Calu3 (cell line): ENCODE measurements around the gene C5orf52. TPM values are rescaled to one million over a fixed set of nuclear protein-coding genes. Genes with fewer than 3 reads are reported as not detected.
"Not testable (repeated sequence)": the region's sequence is repeated elsewhere in the genome, so short reads cannot be mapped to it uniquely, and the experiment has no call there.

ENCODE experiments used
- BruUV-seq: library from RNA; stranded (reverse); fragments of 400-500 nt; replicated peaks from 2 replicates; lab custom pipeline; 2021; lab: Mats Ljungman, UMichigan
- CTCF ChIA-PET: fragments of 300-600 bp; sonication (Branson Sonifier 250); formaldehyde crosslinking; loops from one replicate; lab custom pipeline; 2022; ENCODE audit warnings: antibody characterized with exemption; lab: Charles Lee
- DNase-seq: peaks from one replicate; pipeline ENCODE4 v3.0.0; 2022
- H3K27ac Mint-ChIP-seq: one replicate; pipeline ENCODE4 v1.8.0; 2022; ENCODE audit warnings: mixed read lengths; ENCODE audit not compliant: unreplicated experiment
- H3K27me3 Mint-ChIP-seq: one replicate; pipeline ENCODE4 v1.8.0; 2022; ENCODE audit warnings: mixed read lengths; ENCODE audit not compliant: unreplicated experiment
- H3K36me3 Mint-ChIP-seq: one replicate; pipeline ENCODE4 v1.8.0; 2022; ENCODE audit warnings: mild to moderate bottlenecking, moderate library complexity, mixed read lengths; ENCODE audit not compliant: insufficient read depth, unreplicated experiment
- H3K4me1 Mint-ChIP-seq: one replicate; pipeline ENCODE4 v1.8.0; 2022; ENCODE audit warnings: mild to moderate bottlenecking, low read depth, mixed read lengths; ENCODE audit not compliant: unreplicated experiment
- H3K4me3 Mint-ChIP-seq: one replicate; pipeline ENCODE4 v1.8.0; 2022; ENCODE audit warnings: mild to moderate bottlenecking, low read depth, moderate library complexity, mixed read lengths; ENCODE audit not compliant: unreplicated experiment
- H3K9me3 Mint-ChIP-seq: one replicate; pipeline ENCODE4 v1.8.0; 2022; ENCODE audit warnings: low read depth, mixed read lengths; ENCODE audit not compliant: unreplicated experiment
- intact Hi-C: fragments of 100-400 bp; cut with micrococcal nuclease; formaldehyde crosslinking; loops from one replicate; pipeline ENCODE4 v1.10.0; 2022; ENCODE audit not compliant: unreplicated experiment
- total RNA-seq: library from RNA; stranded (reverse); gene quantifications from 2 replicates; pipeline ENCODE4 v1.2.3, GENCODE V29; 2022
- TF ChIP-seq, protein P1 (sequence below): fragments of 200-600 bp; IDR thresholded peaks from one replicate; pipeline ENCODE4 v1.8.0; 2022; ENCODE audit warnings: antibody characterized with exemption; ENCODE audit not compliant: unreplicated experiment

C5orf52 gene
- total RNA-seq, 1 experiment from 2014 or later, result not detected

DNA sequence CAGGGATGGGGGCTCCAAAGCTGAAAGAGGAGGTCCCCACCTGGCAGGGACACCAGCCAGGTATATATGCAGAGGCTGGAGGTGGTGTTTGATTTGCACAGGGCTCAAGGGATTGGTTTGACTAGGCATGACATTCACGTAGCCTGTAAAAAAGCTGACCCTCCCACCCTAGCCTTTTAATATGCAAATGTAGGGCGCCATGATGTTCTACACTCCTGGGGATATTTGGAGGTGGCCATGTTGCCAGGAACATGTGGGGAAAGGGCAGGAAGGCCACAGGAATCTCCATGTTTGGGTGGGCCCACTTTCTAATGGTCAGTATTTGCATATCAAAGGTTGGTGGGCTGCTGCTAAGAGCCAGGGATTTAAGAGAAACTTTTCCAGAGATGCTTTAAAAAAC, 47.9 kb downstream of the C5orf52 start:
- BruUV-seq, result no TSS peak

DNA sequence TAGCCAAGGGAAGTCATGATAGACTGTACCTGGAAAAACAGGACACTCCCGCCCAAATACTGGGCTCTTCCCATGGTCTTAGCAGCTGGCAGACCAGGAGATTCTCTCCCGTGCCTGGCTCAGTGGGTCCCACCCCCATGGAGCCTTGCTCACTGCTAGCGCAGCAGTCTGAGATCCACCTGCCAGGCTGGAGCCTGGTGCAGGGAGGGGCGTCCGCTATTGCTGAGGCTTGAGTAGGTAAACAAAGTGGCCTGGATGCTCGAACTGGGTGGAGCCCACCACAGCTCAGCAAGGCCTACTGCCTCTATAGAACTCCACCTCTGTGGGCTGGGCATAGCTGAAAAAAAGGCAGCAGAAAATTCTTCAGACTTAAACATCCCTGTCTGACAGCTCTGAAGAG, 49.8 kb downstream of the C5orf52 start:
- TF ChIP-seq, protein P1, sequence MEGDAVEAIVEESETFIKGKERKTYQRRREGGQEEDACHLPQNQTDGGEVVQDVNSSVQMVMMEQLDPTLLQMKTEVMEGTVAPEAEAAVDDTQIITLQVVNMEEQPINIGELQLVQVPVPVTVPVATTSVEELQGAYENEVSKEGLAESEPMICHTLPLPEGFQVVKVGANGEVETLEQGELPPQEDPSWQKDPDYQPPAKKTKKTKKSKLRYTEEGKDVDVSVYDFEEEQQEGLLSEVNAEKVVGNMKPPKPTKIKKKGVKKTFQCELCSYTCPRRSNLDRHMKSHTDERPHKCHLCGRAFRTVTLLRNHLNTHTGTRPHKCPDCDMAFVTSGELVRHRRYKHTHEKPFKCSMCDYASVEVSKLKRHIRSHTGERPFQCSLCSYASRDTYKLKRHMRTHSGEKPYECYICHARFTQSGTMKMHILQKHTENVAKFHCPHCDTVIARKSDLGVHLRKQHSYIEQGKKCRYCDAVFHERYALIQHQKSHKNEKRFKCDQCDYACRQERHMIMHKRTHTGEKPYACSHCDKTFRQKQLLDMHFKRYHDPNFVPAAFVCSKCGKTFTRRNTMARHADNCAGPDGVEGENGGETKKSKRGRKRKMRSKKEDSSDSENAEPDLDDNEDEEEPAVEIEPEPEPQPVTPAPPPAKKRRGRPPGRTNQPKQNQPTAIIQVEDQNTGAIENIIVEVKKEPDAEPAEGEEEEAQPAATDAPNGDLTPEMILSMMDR, result no peak
- no peak for DNase-seq
- H3K4me3 Mint-ChIP-seq, result no peak overlapping the region
- no peaks in the 10 kb centered on the region for H3K27me3 Mint-ChIP-seq
- no peaks in the 10 kb centered on the region for H3K4me1 Mint-ChIP-seq
- H3K27ac Mint-ChIP-seq, result no peak overlapping the region
- CTCF ChIA-PET, result interaction anchor here (0.7 to 0.9 kb wide), 2 partner anchors 10 to 17 kb away, joined by 4 to 5 read pairs; no protein-coding TSS in a partner anchor
- intact Hi-C loops, result no loop called here
- no peaks in the 10 kb centered on the region for H3K36me3 Mint-ChIP-seq
- BruUV-seq, result no TSS peak
- peaks cover 4% of the 10 kb centered on the region for H3K9me3 Mint-ChIP-seq

More for the DNA sequence above, 47.9 kb downstream of the C5orf52 start:
- H3K4me3 Mint-ChIP-seq, result no peak overlapping the region
- CTCF ChIA-PET, result interaction anchor here (0.9 to 1.3 kb wide), 5 partner anchors 12 to 287 kb away, joined by 4 to 6 read pairs (median 4); partner anchors contain the start of gene THG1L
- H3K9me3 Mint-ChIP-seq, result no peaks in the 10 kb centered on the region
- DNase-seq, result no peak
- intact Hi-C loops, result loop anchor here (5.0 to 10.0 kb wide), 2 partner anchors 204 to 377 kb away; no protein-coding TSS in a partner anchor
- H3K27ac Mint-ChIP-seq, result no peak overlapping the region
- H3K4me1 Mint-ChIP-seq, result no peaks in the 10 kb centered on the region
- H3K36me3 Mint-ChIP-seq, result no peaks in the 10 kb centered on the region
- no peaks in the 10 kb centered on the region for H3K27me3 Mint-ChIP-seq
- TF ChIP-seq, protein P1, result no peak

DNA sequence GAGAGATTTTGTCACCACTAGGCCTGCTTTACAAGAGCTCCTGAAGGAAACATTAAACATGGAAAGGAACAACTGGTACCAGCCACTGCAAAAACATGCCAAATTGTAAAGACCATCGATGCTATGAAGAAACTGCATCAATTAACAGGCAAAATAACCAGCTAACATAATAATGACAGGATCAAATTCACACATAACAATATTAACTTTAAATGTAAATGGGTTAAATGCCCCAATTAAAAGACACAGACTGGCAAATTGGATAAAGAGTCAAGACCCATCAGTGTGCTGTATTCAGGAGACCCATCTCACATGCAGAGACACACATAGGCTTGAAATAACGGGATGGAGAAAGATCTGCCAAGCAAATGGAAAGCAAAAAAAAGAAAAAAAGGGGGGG, 51.6 kb downstream of the C5orf52 start:
- H3K27me3 Mint-ChIP-seq, intact Hi-C loops, H3K27ac Mint-ChIP-seq, H3K36me3 Mint-ChIP-seq, BruUV-seq, H3K9me3 Mint-ChIP-seq, H3K4me3 Mint-ChIP-seq, H3K4me1 Mint-ChIP-seq, CTCF ChIA-PET, DNase-seq: not testable (repeated sequence)

DNA sequence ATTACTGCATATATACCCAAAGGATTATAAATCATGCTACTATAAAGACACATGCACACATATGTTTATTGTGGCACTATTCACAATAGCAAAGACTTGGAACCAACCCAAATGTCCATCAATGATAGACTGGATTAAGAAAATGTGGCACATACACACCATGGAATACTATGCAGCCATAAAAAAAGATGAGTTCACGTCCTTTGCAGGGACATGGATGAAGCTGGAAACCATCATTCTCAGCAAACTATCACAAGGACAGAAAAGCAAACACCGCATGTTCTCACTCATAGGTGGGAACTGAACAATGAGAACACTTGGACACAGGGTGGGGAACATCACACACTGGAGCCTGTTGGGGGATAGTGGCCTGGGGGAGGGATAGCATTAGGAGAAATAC, 55.3 kb downstream of the C5orf52 start:
- H3K9me3 Mint-ChIP-seq, H3K27me3 Mint-ChIP-seq, intact Hi-C loops, BruUV-seq, H3K27ac Mint-ChIP-seq, H3K4me1 Mint-ChIP-seq, DNase-seq, H3K4me3 Mint-ChIP-seq, CTCF ChIA-PET: not testable (repeated sequence)
- peaks cover 11% of the 10 kb centered on the region for H3K36me3 Mint-ChIP-seq

DNA sequence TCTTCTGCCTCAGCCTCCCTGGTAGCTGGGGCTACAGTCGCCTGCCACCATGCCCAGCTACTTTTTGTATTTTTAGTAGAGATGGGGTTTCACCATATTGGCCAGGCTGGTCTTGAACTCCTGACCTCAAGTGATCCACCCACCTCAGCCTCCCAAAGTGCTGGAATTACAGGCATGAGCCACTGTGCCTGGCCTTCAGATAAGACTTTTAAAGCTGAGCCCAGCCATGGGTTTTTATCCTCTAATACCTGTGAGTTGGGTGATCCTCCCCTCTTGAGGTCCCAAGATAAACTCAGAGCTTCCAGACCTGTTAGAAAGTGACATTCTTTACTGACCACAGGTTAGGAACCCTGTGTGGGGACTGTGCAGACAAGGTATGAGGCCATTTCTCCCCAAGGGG, 56.5 kb downstream of the C5orf52 start:
- H3K4me1 Mint-ChIP-seq, DNase-seq, intact Hi-C loops, CTCF ChIA-PET, H3K4me3 Mint-ChIP-seq, H3K27me3 Mint-ChIP-seq, BruUV-seq, H3K27ac Mint-ChIP-seq, H3K9me3 Mint-ChIP-seq: not testable (repeated sequence)
- H3K36me3 Mint-ChIP-seq, result peaks cover 16% of the 10 kb centered on the region

Other genes starting within 250 kb of the C5orf52 start
- 2.7 and 3.2 TPM in 2 replicates for gene NIPAL4, start 211.3 kb upstream of the C5orf52 start, total RNA-seq
- 5.2 and 16.2 TPM in 2 replicates for gene ADAM19, start 95.8 kb upstream of the C5orf52 start, total RNA-seq
- 0.09 TPM in 1 of 2 replicates, not detected in the other for gene SOX30, start 19.1 kb upstream of the C5orf52 start, total RNA-seq
- 11.0 and 16.2 TPM in 2 replicates for gene THG1L, start 59.9 kb downstream of the C5orf52 start, total RNA-seq
- gene LSM11, start 72.2 kb downstream of the C5orf52 start, total RNA-seq, result 4.5 and 4.6 TPM in 2 replicates
- 214 and 233 TPM in 2 replicates for gene CLINT1, start 187.6 kb downstream of the C5orf52 start, total RNA-seq